H1 (cell line): ENCODE data around the gene C1orf116. TPM values are rescaled to one million over a fixed set of nuclear protein-coding genes. Genes with fewer than 3 reads are reported as not detected.

Source experiments
- CTCF ChIA-PET: fragments of 300-600 bp; sonication (Branson Sonifier 250); formaldehyde crosslinking; loops from one replicate; lab custom pipeline; 2021; ENCODE audit not compliant: partially characterized antibody; lab: Charles Lee
- POLR2A ChIA-PET: fragments of 300-600 bp; sonication (Branson Sonifier 250); formaldehyde crosslinking; loops from one replicate; lab custom pipeline; 2021; ENCODE audit warnings: inconsistent platforms; ENCODE audit not compliant: partially characterized antibody; lab: Charles Lee
- DNase-seq, 2 experiments: peaks; one replicate each; pipeline versions ENCODE4 v3.0.0 to v3.0.0-alpha.2; 2010 to 2022; ENCODE audit warnings: low spot score in 2 of 2, low read depth in 1 of 2, mixed read lengths in 1 of 2
- FAIRE-seq: peaks from 2 replicates; lab custom pipeline; 2011; peaks lifted over from hg19 to GRCh38; lab: Jason Lieb, UNC
- H2AFZ ChIP-seq: 2 replicates; pipeline ENCODE4 v1.8.1; 2012; ENCODE audit warnings: low read length, inconsistent platforms
- H2AK5ac ChIP-seq: 2 replicates; pipeline ENCODE4 v1.6.1; 2013; ENCODE audit warnings: low read depth, low read length
- H2BK120ac ChIP-seq: replicated peaks from 2 replicates; pipeline ENCODE3; 2013; ENCODE audit warnings: low read depth, low read length, inconsistent platforms
- H2BK12ac ChIP-seq: 2 replicates; pipeline ENCODE4 v1.6.1; 2013; ENCODE audit warnings: low read depth, low read length
- H2BK15ac ChIP-seq: 2 replicates; pipeline ENCODE4 v1.6.1; 2013; ENCODE audit warnings: low read length
- H2BK20ac ChIP-seq: 2 replicates; pipeline ENCODE4 v1.6.1; 2013; ENCODE audit warnings: low read length
- H2BK5ac ChIP-seq: 2 replicates; pipeline ENCODE4 v1.6.1; 2013; ENCODE audit warnings: low read depth, low read length
- H3K14ac ChIP-seq: 2 replicates; pipeline ENCODE4 v1.6.1; 2013; ENCODE audit warnings: inconsistent platforms; ENCODE audit not compliant: insufficient read length
- H3K18ac ChIP-seq: 2 replicates; pipeline ENCODE4 v1.6.1; 2013; ENCODE audit warnings: low read length; ENCODE audit errors: extremely low read depth
- H3K23ac ChIP-seq: 2 replicates; pipeline ENCODE4 v1.6.1; 2013; ENCODE audit warnings: inconsistent platforms; ENCODE audit not compliant: insufficient read length
- H3K23me2 ChIP-seq: 2 replicates; pipeline ENCODE4 v1.6.1; 2013; ENCODE audit warnings: low read depth, low read length
- H3K27ac ChIP-seq: 2 replicates; pipeline ENCODE4 v1.6.1; 2011; ENCODE audit warnings: low read depth, low read length, inconsistent platforms
- H3K27me3 ChIP-seq, 4 experiments: replicated peaks in 1 of 4; 1 replicate in 1 of 4; 2 replicates in 3 of 4; pipeline versions ENCODE4 v1.6.1 to v1.8.1; 2011 to 2013; ENCODE audit warnings: low read length in 3 of 4, mild to moderate bottlenecking in 3 of 4, inconsistent platforms in 2 of 4, mixed read lengths in 2 of 4, moderate library complexity in 1 of 4; ENCODE audit not compliant: control insufficient read depth in 3 of 4, insufficient read depth in 3 of 4; ENCODE audit errors: extremely low read depth in 1 of 4
- H3K36me3 ChIP-seq, 4 experiments: 2 replicates each; pipeline versions ENCODE4 v1.6.1 to v1.8.1; 2011 to 2013; ENCODE audit warnings: mild to moderate bottlenecking in 4 of 4, low read length in 3 of 4, moderate library complexity in 2 of 4, control low read depth in 1 of 4, inconsistent platforms in 1 of 4; ENCODE audit not compliant: insufficient read depth in 4 of 4, control insufficient read depth in 2 of 4
- H3K4ac ChIP-seq: replicated peaks from 2 replicates; pipeline ENCODE3; 2013; ENCODE audit warnings: low read length, low read depth, mixed read lengths, inconsistent platforms; ENCODE audit not compliant: insufficient read length
- H3K4me1 ChIP-seq, 4 experiments: replicated peaks in 1 of 4; 1 replicate in 1 of 4; 2 replicates in 3 of 4; pipeline versions ENCODE4 v1.6.1 to v1.8.1; 2011 to 2013; ENCODE audit warnings: low read length in 3 of 4, inconsistent platforms in 2 of 4, mixed read lengths in 1 of 4; ENCODE audit not compliant: insufficient read depth in 4 of 4, control insufficient read depth in 3 of 4
- H3K4me2 ChIP-seq, 2 experiments: 2 replicates each; pipeline versions ENCODE4 v1.6.1 to v1.8.1; 2011 to 2013; ENCODE audit warnings: low read depth in 2 of 2, low read length in 2 of 2, control low read depth in 1 of 2, inconsistent platforms in 1 of 2, mild to moderate bottlenecking in 1 of 2; ENCODE audit not compliant: insufficient read depth in 1 of 2
- H3K4me3 ChIP-seq, 4 experiments: fragments of 200-600, 300-600 bp in 1 of 4; sonication (generic), shearing (Covaris generic), sonication (Bioruptor Twin) in 1 of 4; 2 replicates each; pipeline versions ENCODE4 v1.5.1 to v1.8.1; 2011 to 2016; ENCODE audit warnings: low read length in 4 of 4, low read depth in 3 of 4, control low read depth in 2 of 4, inconsistent platforms in 2 of 4, mild to moderate bottlenecking in 2 of 4, mixed read lengths in 1 of 4, moderate library complexity in 1 of 4; ENCODE audit not compliant: insufficient read depth in 2 of 4; ENCODE audit errors: extremely low read depth in 1 of 4
- H3K56ac ChIP-seq: replicated peaks from 2 replicates; pipeline ENCODE3; 2013; ENCODE audit warnings: low read depth, mild to moderate bottlenecking, mixed read lengths, low read length, inconsistent platforms; ENCODE audit not compliant: insufficient read length
- H3K79me1 ChIP-seq: 2 replicates; pipeline ENCODE4 v1.6.1; 2013; ENCODE audit warnings: low read depth, low read length, control low read depth
- H3K79me2 ChIP-seq, 2 experiments: 2 replicates each; pipeline versions ENCODE4 v1.6.1 to v1.8.1; 2012 to 2013; ENCODE audit warnings: low read length in 2 of 2, mild to moderate bottlenecking in 2 of 2, inconsistent platforms in 1 of 2; ENCODE audit not compliant: insufficient read depth in 2 of 2, control insufficient read depth in 1 of 2
- H3K9ac ChIP-seq, 4 experiments: replicated peaks in 1 of 4; 1 replicate in 1 of 4; 2 replicates in 3 of 4; pipeline versions ENCODE4 v1.6.1 to v1.8.1; 2011 to 2013; ENCODE audit warnings: low read depth in 3 of 4, low read length in 3 of 4, control low read depth in 2 of 4, mild to moderate bottlenecking in 2 of 4, moderate library complexity in 2 of 4, inconsistent platforms in 1 of 4; ENCODE audit errors: extremely low read depth in 1 of 4
- H3K9me3 ChIP-seq, 2 experiments: 2 replicates each; pipeline versions ENCODE4 v1.6.1 to v1.8.1; 2012 to 2013; ENCODE audit warnings: mild to moderate bottlenecking in 2 of 2, moderate library complexity in 2 of 2, control low read depth in 1 of 2, inconsistent platforms in 1 of 2, low read depth in 1 of 2, low read length in 1 of 2, mixed read lengths in 1 of 2; ENCODE audit not compliant: insufficient read depth in 2 of 2
- H4K20me1 ChIP-seq, 2 experiments: replicated peaks in 1 of 2; 2 replicates each; pipeline versions ENCODE3 to v1.8.1; 2011 to 2013; ENCODE audit warnings: inconsistent platforms in 2 of 2, low read length in 2 of 2, mild to moderate bottlenecking in 1 of 2; ENCODE audit not compliant: insufficient read depth in 2 of 2, control insufficient read depth in 1 of 2
- H4K5ac ChIP-seq: 2 replicates; pipeline ENCODE4 v1.6.1; 2013; ENCODE audit warnings: low read length, low read depth, mixed read lengths, inconsistent platforms; ENCODE audit not compliant: insufficient read length
- H4K8ac ChIP-seq: 2 replicates; pipeline ENCODE4 v1.8.0; 2013; ENCODE audit warnings: mild to moderate bottlenecking, moderate library complexity, low read length, inconsistent platforms; ENCODE audit not compliant: insufficient read depth; ENCODE audit errors: extremely low read depth
- H4K91ac ChIP-seq: replicated peaks from 2 replicates; pipeline ENCODE3; 2013; ENCODE audit warnings: low read length, mixed read lengths, inconsistent platforms; ENCODE audit not compliant: insufficient read length
- CBX5 ChIP-seq: fragments of 300-800, 300-1000 bp; sonication (generic); IDR thresholded peaks from 2 replicates; pipeline ENCODE4 v1.7.1; 2016; ENCODE audit warnings: antibody characterized with exemption, low read length, low read depth
- CTBP2 ChIP-seq: IDR thresholded peaks from 2 replicates; pipeline ENCODE4 v1.7.0; 2011; ENCODE audit warnings: borderline replicate concordance, mild to moderate bottlenecking, moderate library complexity, mixed read lengths, low read length; ENCODE audit not compliant: insufficient read depth, insufficient read length
- RAD21 ChIP-seq, 2 experiments: IDR thresholded peaks in 1 of 2; conservative IDR thresholded peaks in 1 of 2; 2 replicates each; pipeline ENCODE4 v1.6.1; 2011; ENCODE audit warnings: low read depth in 2 of 2, low read length in 2 of 2, improper control_type of control experiment in 1 of 2, inconsistent platforms in 1 of 2, mild to moderate bottlenecking in 1 of 2, moderate library complexity in 1 of 2
- SAP30 ChIP-seq: fragments of 300-600 bp; sonication (generic); IDR thresholded peaks from 2 replicates; pipeline ENCODE4 v1.7.1; 2012; ENCODE audit warnings: low read length, moderate library complexity, mild to moderate bottlenecking, inconsistent platforms; ENCODE audit not compliant: insufficient read depth, insufficient replicate concordance
- SP4 ChIP-seq: IDR thresholded peaks from 2 replicates; pipeline ENCODE4 v1.6.1; 2012; ENCODE audit warnings: low read length, inconsistent platforms
- TAF7 ChIP-seq: optimal IDR thresholded peaks from 2 replicates; pipeline ENCODE3; 2011; ENCODE audit warnings: low read depth, mild to moderate bottlenecking, inconsistent platforms, low read length, moderate library complexity, borderline replicate concordance
- TEAD4 ChIP-seq: IDR thresholded peaks from 2 replicates; pipeline ENCODE4 v1.6.1; 2012; ENCODE audit warnings: low read depth, low read length, inconsistent platforms, mixed read lengths
- ZNF274 ChIP-seq: IDR thresholded peaks from 2 replicates; pipeline ENCODE4 v1.7.0; 2012; ENCODE audit warnings: low read length, borderline replicate concordance; ENCODE audit errors: extremely low read depth
- WGBS, 2 experiments: shearing (Covaris generic) in 1 of 2; methylation state at CpG; one replicate each; pipeline versions ENCODE4 v1.1.6 to v1.1.7; 2013 to 2015; ENCODE audit warnings: low lambda C conversion rate in 2 of 2, mixed read lengths in 2 of 2, inconsistent platforms in 1 of 2, low coverage in 1 of 2, missing lambda C conversion rate in 1 of 2; ENCODE audit not compliant: insufficient replicate concordance in 2 of 2, insufficient coverage in 1 of 2, insufficient read length in 1 of 2; ENCODE audit errors: extremely low coverage in 1 of 2, missing lambda C conversion rate in 1 of 2; 5-methylcytosine and 5-hydroxymethylcytosine counted together
- polyA plus RNA-seq, 7 experiments: library from polyadenylated mRNA; depleted of rRNA in 3 of 7; stranded (reverse) in 5 of 7; unstranded in 2 of 7; fragments of >200 nt in 5 of 7; fragments of 200-250 nt in 2 of 7; gene quantifications; 1 replicate in 5 of 7; 2 replicates in 1 of 7; 4 replicates in 1 of 7; pipeline versions ENCODE4 v1.2.1 to v1.2.3, GENCODE V29; 2011 to 2013; ENCODE audit warnings: missing spikeins in 2 of 7, mixed read lengths in 2 of 7
- total RNA-seq: library from RNA; stranded (reverse); fragmentation: NEBNext Ultra II Directional; extraction: Animal tissue kit (Norgen Biotek cat#: 25700); gene quantifications from 2 replicates; pipeline ENCODE4 v1.2.1, GENCODE V29; 2021

C1orf116 gene
- total and polyA plus RNA-seq, 2 of the 8 experiments (the other 6 are each of a cell fraction or from before 2014, with no cell fraction given): 2.2 to 3.9 TPM

DNA sequence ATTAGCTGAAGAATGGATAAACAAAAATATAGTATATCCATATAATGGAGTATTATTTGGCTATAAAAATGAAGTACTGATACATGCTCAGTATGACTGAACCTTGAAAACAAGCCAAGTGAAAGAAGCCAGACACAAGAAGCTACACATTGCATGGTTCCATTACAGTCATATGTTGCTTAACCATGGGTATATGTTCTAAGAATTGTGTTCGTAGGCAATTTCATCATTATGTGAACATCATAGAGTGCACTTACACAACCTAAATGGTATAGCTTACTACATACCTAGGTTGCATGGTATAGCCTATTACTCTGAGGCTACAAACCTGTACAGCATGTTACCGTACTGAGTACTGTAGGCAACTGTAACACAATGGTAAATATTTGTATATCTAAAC lies 33.7 kb downstream of the C1orf116 start:
- Histone ChIP-seq H4K20me1 (peaks cover 0 to 3% of the 10 kb centered on the region in 2 experiments), H3K9me3 (no peaks in the 10 kb centered on the region), H2AK5ac (no peak overlapping the region)
- POLR2A ChIA-PET: interaction anchor here (1.1 kb wide), 1 partner anchor 54 kb away, joined by 3 read pairs; the partner anchor contains the start of gene PFKFB2
- no peak for DNase-seq
- TF ChIP-seq ZNF274 (no peak), CTBP2 (no peak), SP4 (no peak), TEAD4 (no peak), TAF7 (no peak), CBX5 (no peak), RAD21 (IDR thresholded peaks at IDR 0.05 in 1 of 2, conservative IDR thresholded peaks at IDR 0.05 in 1 of 2; ENCODE audit: low read depth in 2 of 2, low read length in 2 of 2) (no peak), SAP30 (no peak)
- TF ChIP-seq, all 59 proteins: peak for 0
- Histone ChIP-seq H4K8ac (no peak overlapping the region), H3K4me3 (no peak overlapping the region), H2BK20ac (no peak overlapping the region), H2BK5ac (no peak overlapping the region), H3K23ac (no peak overlapping the region), H3K4ac (no peak overlapping the region), H3K23me2 (peaks cover 1% of the 10 kb centered on the region; the same call in 1 of the 2 replicates), H3K56ac (no peak overlapping the region), H3K18ac (no peak overlapping the region), H2BK15ac (no peak overlapping the region), H3K14ac (no peak overlapping the region), H2BK120ac (no peak overlapping the region), H2AFZ (no peak overlapping the region), H3K79me1 (no peaks in the 10 kb centered on the region), H3K4me2 (no peak overlapping the region), H4K91ac (no peak overlapping the region), H3K27me3 (no peaks in the 10 kb centered on the region; a peak in 1 of 7 replicates), H3K79me2 (no peaks in the 10 kb centered on the region), H2BK12ac (no peak overlapping the region), H3K27ac (no peak overlapping the region), H3K4me1 (0 out of 7 replicates have a peak, but pooled peaks cover 0 to 2% (median 0%) of the 10 kb centered on the region in 4 experiments), H3K9ac (no peak overlapping the region), H3K36me3 (no peaks in the 10 kb centered on the region), H4K5ac (no peak overlapping the region)
- CTCF ChIA-PET: no interaction called here
- FAIRE-seq: no peak
- WGBS, 2 experiments: 89% methylated on average over 2 of the region's 2 CpGs; no CpG with 5 or more reads in 1 of the 2 experiments
